AG20443 (cell line): ENCODE data around the gene TMEM213.
"Not testable (repeated sequence)": the region's sequence is repeated elsewhere in the genome, so short reads cannot be mapped to it uniquely, and the experiment has no call there.

Source experiments
- DNase-seq: peaks from one replicate; pipeline ENCODE4 v3.0.0; 2012; ENCODE audit warnings: low spot score, mixed read lengths

Gene TMEM213

GRCh38 chr7:138797046-138797445, 748 bp upstream of the TMEM213 start:
- not testable (repeated sequence) for DNase-seq

GRCh38 chr7:138798836-138799235, 1.0 kb downstream of the TMEM213 start:
- no peak for DNase-seq

GRCh38 chr7:138799336-138800000, 1.7 kb downstream of the TMEM213 start:
- no peak for DNase-seq

GRCh38 chr7:138801256-138801655, 3.5 kb downstream of the TMEM213 start:
- DNase-seq, result no peak

GRCh38 chr7:138802706-138803105, 4.9 kb downstream of the TMEM213 start:
- DNase-seq, result no peak

GRCh38 chr7:138804618-138805017, 6.8 kb downstream of the TMEM213 start:
- no peak for DNase-seq

- DNase-seq, result no peak
These were observed 11.6 kb downstream of the TMEM213 start for GRCh38 chr7:138809346-138809745.

- DNase-seq, result not testable (repeated sequence)
These were observed 13.5 kb downstream of the TMEM213 start for GRCh38 chr7:138811327-138811726.

- DNase-seq, result no peak
These were observed 16.2 kb downstream of the TMEM213 start for GRCh38 chr7:138813945-138814344.

- DNase-seq, result no peak
These were observed 17.1 kb downstream of the TMEM213 start for GRCh38 chr7:138814816-138815332.

GRCh38 chr7:138816650-138817049, 18.9 kb downstream of the TMEM213 start:
- DNase-seq, result no peak

- no peak for DNase-seq
These were observed 21.8 kb downstream of the TMEM213 start for GRCh38 chr7:138819625-138820024.

- DNase-seq, result no peak
These were observed 24.1 kb downstream of the TMEM213 start for GRCh38 chr7:138821912-138822311.

- no peak for DNase-seq
These were observed 25.2 kb downstream of the TMEM213 start for GRCh38 chr7:138822867-138823535.

GRCh38 chr7:138825049-138825721, 27.4 kb downstream of the TMEM213 start:
- no peak for DNase-seq

GRCh38 chr7:138828302-138828701, 30.5 kb downstream of the TMEM213 start:
- DNase-seq, result no peak

- DNase-seq, result no peak
These were observed 31.5 kb downstream of the TMEM213 start for GRCh38 chr7:138829335-138829734.

- no peak for DNase-seq
These were observed 35.2 kb downstream of the TMEM213 start for GRCh38 chr7:138832966-138833365.

- no peak for DNase-seq
These were observed 35.8 kb downstream of the TMEM213 start for GRCh38 chr7:138833596-138833995.

- no peak for DNase-seq
These were observed 36.8 kb downstream of the TMEM213 start for GRCh38 chr7:138834583-138834982.

- no peak for DNase-seq
These were observed 37.3 kb downstream of the TMEM213 start for GRCh38 chr7:138835087-138835486.

GRCh38 chr7:138837627-138838026, 39.8 kb downstream of the TMEM213 start:
- DNase-seq, result no peak

GRCh38 chr7:138838166-138838565, 40.4 kb downstream of the TMEM213 start:
- no peak for DNase-seq
